H54 (cell line): Measurements from ENCODE around the gene SERTAD2.

Experiments
- DNase-seq: peaks from one replicate; pipeline ENCODE4 v3.0.0; 2011; ENCODE audit warnings: low spot score, mixed read lengths; ENCODE audit not compliant: insufficient read length
- FAIRE-seq: peaks from 3 replicates; lab custom pipeline; 2011; peaks lifted over from hg19 to GRCh38; lab: Jason Lieb, UNC
- POLR2A ChIP-seq: IDR thresholded peaks from 2 replicates; pipeline ENCODE4 v1.6.1; 2011; ENCODE audit warnings: low read depth, mild to moderate bottlenecking, low read length

SERTAD2 gene, protein sequence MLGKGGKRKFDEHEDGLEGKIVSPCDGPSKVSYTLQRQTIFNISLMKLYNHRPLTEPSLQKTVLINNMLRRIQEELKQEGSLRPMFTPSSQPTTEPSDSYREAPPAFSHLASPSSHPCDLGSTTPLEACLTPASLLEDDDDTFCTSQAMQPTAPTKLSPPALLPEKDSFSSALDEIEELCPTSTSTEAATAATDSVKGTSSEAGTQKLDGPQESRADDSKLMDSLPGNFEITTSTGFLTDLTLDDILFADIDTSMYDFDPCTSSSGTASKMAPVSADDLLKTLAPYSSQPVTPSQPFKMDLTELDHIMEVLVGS

DNA sequence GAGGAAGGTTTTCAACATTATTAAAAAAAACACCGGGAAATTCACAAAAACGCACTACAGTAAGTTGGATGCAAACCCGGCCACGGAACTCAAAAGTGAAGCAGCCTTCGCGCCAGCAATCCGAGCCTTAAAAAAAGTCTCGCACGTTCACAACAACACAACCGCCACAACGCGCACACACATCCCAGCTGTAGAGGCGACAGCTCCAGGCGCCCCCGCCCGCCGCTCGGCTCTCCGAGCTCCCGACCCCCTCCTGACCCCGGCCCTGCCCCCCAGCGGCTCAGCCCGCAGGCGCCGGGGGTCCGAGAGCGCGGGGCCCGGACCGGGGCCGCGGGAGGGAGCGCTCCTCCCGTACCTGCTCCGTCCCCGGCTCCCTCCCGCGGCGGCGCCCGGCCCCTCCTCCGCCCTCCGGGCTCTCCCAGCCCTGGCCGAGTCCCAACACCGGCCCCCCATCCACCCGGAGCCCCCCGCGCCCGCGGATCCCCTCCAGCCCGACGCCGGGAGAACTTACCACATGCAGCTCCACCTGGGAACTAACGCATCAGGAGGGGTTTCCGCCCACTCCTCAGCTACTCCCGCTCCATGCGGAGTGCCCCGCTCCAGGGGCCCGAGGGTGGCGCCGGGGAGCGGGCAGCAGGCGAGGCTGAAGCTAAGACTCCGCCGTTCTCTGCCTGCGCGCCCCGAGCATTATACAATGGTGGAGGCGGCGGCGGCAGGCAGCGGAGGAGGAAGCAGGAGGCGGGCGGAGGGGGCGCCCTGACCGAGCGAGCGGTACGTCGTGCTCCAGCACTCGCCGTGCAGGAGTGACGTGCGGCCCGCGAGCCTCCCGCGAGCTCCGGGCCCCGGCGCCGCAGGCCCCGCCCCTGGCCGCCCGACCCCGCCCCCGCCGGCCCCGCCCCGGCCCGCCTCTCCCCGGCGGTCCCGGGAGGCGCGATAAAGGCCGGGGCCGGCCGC is at the start of gene SERTAD2:
Gene SERTAD2, minus strand, starts transcription at position 805 of the 954 bp plus-strand sequence. CDS start 17,042 bp downstream, outside the sequence.
- FAIRE-seq, result no peak

DNA sequence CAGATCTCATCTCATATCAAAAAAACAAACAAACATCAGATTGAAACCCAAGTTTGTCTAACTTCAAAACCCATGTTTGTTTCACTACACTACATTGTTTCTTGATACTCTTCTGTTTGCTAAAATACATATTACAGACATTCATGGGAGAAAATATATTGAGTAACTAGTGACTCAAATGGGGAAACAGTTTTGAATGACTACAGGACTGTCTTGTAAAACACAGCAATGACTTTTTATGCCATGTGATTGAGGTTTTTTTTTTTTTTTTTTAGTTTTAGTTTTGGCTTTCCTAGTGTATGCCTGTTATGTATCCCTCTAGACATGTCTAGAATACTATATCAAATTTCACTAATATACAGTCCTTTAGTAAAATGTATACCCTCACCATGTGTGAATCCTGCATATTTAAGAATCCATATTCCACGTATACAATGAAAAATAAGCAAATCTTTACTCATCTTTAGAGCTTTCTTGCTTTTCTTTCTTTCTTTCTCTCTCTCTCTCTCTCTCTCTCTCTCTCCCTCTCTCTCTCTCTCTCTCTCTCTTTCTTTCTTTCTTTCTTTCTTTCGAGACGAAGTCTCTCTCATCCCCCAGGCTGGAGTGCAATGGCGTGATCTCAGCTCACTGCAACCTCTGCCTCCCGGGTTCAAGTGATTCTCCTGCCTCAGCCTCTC is 46.6 kb upstream of the SERTAD2 start:
- no peak for TF ChIP-seq POLR2A
- FAIRE-seq (peak; percentile 55), DNase-seq (no peak)

More for the DNA sequence above, at the start of gene SERTAD2:
- peak; percentile 89 for TF ChIP-seq POLR2A
- DNase-seq, result peak; percentile 74

DNA sequence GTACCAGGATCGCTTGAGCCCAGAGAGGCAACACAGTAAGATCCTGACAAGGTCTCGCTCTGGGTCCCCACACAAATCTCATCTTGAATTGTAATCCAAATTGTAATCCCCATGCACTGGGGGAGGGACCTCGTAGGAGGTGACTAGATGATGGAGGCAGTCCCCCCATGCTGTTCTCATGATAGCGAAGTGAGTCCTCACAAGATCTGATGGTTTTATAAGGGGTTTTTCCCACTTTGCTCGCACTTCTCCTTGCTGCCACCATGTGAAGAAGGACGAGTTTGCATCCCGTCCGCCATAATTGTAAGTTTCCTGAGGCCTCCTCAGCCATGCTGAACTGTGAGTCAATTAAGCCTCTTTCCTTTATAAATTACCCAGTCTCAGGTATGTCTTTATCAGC is 46.0 kb upstream of the SERTAD2 start:
- DNase-seq (no peak), FAIRE-seq (peak; percentile 38)
- TF ChIP-seq POLR2A, result no peak

DNA sequence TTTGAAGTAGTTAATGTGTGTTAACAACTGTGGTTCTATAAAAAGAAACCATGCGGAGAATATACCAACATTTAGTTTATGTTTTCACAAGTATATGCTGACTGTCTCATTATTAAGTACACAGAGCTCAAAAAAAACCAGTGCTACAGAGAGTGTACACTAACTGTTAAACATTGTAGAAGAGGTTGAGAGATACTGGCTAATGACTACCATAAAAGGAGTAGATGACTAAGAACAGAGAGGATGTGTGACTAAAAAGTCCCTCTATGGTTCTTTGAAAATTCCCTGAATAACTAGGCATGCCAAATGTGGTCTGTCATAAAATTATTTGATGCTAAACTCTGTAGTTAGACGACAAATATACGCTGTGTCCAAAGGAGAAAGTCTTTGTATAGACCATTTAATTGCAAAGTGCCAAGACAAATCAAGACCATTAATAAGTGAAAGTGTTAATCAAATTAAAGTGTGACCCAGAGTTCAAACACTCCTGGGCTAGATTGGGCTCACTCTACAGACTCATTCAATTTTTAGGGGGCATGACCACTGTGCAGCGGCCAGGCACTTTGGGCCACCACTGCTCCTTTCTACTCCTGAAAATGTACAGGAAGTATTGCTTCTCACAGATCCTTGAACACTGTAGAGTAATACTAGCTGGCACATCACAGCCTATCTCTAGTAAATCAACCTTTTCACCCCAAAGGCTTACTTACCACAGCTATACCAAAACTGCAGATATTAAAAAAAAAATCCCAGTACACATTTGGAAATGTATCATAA is 45.1 kb upstream of the SERTAD2 start:
- peak; percentile 99 for FAIRE-seq
- TF ChIP-seq POLR2A, result no peak
- DNase-seq, result peak; percentile 37

DNA sequence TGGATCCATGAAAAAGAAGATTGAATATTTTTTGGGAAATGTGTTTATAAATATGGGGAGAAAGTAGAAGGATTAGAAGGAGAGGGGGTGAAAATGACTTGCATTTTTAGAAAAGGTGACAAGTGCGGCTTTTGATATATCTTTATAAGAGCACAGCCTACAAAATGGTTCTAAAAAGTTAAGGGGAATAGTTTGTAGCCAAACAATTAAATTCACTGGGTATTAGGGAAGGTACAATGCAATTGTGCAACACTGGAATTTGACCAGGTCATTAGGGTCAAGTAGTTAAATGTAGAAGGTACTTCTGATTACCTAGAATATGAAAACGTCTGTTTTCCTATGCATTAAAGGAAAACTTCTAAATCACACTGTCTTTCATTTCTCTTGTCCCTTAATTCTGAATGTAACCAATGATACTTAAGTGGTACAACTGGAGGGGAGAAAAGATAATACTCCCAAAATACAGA is 44.5 kb upstream of the SERTAD2 start:
- DNase-seq, result no peak
- FAIRE-seq, result no peak
- no peak for TF ChIP-seq POLR2A

DNA sequence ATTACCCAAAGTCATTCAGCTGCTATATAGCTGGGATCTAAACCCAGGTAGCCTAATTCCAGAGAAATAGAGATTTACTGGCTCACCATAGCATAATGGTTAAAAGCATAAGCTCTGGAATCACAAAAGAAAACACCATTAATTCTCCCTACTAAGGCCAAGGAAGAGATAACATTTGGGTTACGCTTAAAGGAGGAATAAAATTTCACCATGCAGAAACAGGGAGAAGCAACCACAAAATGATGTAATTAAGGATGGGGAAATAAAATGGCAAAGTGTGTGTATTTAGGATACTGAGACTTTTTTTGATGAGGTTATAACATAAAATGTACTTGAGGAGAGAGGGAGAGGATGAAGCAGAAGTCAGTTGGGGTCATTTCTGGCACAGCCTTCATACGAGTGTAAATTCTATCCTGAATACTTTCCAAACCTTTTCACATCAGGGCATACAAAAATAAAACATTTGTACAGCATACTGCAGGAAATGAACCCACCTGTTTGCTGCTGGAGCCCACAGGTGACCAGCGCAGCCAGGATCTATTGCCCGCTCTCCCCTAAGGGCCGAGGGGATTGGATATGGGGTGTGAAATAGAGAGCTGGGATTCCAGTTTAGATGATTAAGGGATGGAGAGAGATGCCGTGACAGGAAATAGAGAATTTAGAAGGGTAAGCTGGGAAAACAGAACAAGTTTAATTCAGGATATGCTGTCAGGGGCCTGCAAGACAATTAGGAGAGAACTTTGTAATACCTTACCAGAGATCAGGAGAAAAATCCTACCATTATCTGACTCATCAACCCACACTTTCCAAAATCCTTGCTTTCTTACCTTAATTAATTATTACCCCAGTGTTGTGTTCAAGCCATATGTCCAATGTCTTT is 43.8 kb upstream of the SERTAD2 start:
- FAIRE-seq, result peak; percentile 11
- TF ChIP-seq POLR2A, result no peak
- no peak for DNase-seq

DNA sequence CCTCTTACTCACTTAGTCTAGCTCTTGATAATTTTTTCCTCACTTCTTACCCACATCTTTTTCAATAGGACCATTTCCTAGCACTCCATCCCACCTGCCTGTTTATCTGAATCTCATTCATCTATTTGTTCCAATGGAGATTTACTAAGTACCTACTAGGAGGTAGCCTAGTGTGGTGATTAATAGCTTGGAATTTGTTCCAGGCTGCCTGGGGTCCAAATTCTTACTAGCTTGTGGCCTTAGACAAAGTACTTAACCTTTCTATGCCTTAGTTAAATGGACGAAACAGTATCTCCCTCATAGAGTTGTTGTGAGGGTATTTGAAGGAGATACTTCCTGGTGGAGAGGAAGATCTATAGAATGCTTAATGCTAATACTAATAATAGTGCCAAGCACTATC is 42.9 kb upstream of the SERTAD2 start:
- no peak for TF ChIP-seq POLR2A
- FAIRE-seq (peak; percentile 80), DNase-seq (no peak)

DNA sequence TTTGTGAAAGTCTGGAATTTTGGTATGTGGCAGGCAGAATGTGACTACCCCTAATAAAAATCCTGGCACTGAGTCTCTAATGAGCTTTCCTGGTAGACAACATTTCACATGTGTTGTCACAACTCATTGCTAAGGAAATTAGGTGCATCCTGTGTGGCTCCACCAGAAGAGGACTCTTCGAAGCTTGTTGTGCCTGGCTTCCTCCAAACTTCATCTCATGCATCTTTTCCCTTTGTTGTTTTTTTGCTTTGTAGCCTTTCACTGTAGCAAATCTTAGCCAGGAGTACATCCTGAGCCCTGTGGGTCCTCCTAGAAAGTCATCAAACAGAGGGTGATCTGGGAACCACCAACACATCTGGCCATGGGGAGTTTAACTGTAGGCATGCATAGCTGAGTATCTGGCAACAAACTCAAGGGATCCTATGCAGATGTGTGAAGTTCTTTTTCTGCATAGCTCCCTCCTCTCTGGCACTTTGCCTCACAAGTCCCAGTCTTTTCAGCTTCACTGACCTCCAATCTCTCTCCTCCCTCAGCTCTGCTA is 42.1 kb upstream of the SERTAD2 start:
- no peak for TF ChIP-seq POLR2A
- DNase-seq (no peak), FAIRE-seq (peak; percentile 83)

DNA sequence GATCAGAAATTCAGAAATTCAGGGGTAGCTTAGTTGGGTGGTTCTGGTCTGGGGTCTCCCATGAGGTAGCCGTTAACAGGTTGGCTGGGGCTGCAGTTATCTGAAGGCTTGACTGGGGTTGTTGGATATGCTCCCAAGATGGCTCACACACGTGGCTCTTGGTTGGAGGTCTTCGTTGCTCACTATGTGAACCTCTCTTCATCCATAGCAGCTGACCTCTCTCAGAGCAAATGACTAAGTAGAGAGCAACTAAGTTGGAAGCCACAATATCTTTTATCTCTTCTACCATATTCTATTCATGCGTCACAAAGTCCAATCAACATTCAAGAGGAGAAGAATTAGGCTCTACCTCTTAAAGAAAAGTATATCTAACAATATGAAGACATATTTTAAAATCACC is 38.7 kb upstream of the SERTAD2 start:
- DNase-seq (no peak), FAIRE-seq (no peak)
- no peak for TF ChIP-seq POLR2A

DNA sequence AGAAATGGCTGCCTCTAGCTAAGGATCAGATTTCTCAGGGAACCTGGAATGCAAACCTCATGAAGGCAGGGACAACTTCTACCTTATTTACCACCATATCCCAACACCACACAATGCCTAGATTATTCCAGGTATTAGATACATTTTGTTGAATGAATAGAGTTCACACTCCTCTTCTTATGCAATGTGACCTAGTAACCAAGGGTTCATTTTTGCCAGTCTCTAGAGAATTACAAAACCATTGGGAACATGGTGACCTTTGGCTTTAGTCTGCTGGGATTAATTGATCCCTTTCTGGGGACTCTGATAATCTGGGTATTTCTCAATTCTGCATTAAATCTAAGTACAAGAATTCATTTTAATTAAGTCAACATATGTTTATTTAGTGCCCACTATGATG is 35.2 kb upstream of the SERTAD2 start:
- no peak for TF ChIP-seq POLR2A
- FAIRE-seq (peak; percentile 43), DNase-seq (no peak)

DNA sequence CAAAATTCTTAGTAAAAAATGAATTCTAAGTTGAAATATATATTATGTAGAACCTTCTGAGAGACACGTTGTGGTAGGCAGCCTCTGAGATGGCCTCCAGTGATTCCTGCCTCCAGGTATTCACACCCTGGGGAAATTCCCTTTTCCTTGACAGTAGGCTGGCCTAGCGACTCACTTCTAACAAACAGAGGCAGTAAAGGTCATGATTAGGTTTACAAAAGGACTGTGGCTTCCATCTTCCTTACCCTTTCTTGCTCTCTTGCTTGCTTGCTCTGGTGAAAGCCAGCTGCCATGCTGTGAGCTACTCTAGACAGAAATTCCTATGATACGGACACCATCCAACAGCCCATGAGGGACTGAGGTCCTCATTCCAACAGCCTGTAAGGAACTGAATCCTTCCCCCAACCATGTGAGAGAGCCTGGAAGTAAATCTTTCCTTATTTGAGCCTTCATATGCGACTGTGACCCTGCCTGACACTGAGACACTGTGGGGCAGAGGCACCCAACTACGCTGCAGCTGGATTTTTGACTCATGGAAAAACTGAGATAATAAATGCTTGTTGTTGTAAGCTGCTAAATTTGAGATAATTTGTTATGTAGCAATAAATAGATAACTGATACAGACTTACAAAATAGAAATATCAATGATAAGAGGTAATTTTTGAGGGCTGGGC is 32.7 kb upstream of the SERTAD2 start:
- TF ChIP-seq POLR2A, result no peak
- peak; percentile 81 for FAIRE-seq
- DNase-seq, result no peak

DNA sequence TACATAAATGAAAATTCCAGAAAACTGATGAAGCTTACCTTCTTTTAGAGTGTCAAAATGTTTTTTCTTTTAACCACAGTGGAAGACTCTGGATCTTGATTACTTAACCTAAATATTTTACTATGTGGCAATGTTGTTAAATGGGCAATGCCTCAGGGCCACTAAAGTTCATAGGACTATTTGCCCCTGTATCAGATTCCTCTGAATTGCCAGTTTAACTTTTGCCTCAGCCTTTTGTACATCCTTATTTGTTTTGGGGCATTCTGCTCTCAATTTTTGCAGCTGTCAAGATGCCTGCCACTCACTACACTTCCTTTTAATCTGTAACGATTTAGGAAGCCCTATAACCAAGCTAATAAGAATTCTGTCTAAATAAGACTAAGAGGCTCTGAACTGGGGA is 31.7 kb upstream of the SERTAD2 start:
- DNase-seq, result no peak
- FAIRE-seq, result no peak
- TF ChIP-seq POLR2A, result no peak
